WERI-Rb-1 (cell line): ENCODE data around the gene CCDC14.
"Not testable (repeated sequence)": the region's sequence is repeated elsewhere in the genome, so short reads cannot be mapped to it uniquely, and the experiment has no call there.

Source experiments
- DNase-seq: peaks from one replicate; pipeline ENCODE4 v3.0.0-alpha.2; 2020
- H3K27ac ChIP-seq: fragments of 250-450 bp; sonication (Bioruptor Pico); 2 replicates; pipeline ENCODE4 v1.5.1; 2020; ENCODE audit warnings: mild to moderate bottlenecking, moderate library complexity
- H3K27me3 ChIP-seq: fragments of 250-450 bp; sonication (Bioruptor Pico); 2 replicates; pipeline ENCODE4 v1.5.1; 2021; ENCODE audit warnings: mild to moderate bottlenecking, low read depth, moderate library complexity; ENCODE audit not compliant: insufficient read depth, severe bottlenecking
- H3K36me3 ChIP-seq: fragments of 250-450 bp; sonication (Bioruptor Pico); 2 replicates; pipeline ENCODE4 v1.5.1; 2020; ENCODE audit warnings: mild to moderate bottlenecking, moderate library complexity
- H3K4me3 ChIP-seq: 2 replicates; pipeline ENCODE4 v1.5.1; 2011; ENCODE audit warnings: low read depth, mild to moderate bottlenecking, control low read depth, low read length
- H3K9me3 ChIP-seq: fragments of 250-450 bp; sonication (Bioruptor Pico); 2 replicates; pipeline ENCODE4 v1.5.1; 2021; ENCODE audit warnings: mild to moderate bottlenecking, moderate library complexity; ENCODE audit not compliant: severe bottlenecking
- CTCF ChIP-seq: IDR thresholded peaks from 2 replicates; pipeline ENCODE4 v1.5.1; 2011; ENCODE audit warnings: low read depth, mild to moderate bottlenecking, control low read depth, inconsistent platforms, low read length

CCDC14 gene

GRCh38 chr3:123986427-123986826 is 25.4 kb upstream of the CCDC14 start:
- TF ChIP-seq CTCF: no peak
- DNase-seq: no peak
- Histone ChIP-seq H3K9me3 (no peaks in the 10 kb centered on the region), H3K4me3 (no peak overlapping the region), H3K27me3 (no peaks in the 10 kb centered on the region), H3K27ac (no peak overlapping the region), H3K36me3 (no peaks in the 10 kb centered on the region)

- Histone ChIP-seq H3K36me3 (no peaks in the 10 kb centered on the region), H3K27ac (no peak overlapping the region), H3K4me3 (no peak overlapping the region), H3K9me3 (no peaks in the 10 kb centered on the region), H3K27me3 (no peaks in the 10 kb centered on the region)
- no peak for TF ChIP-seq CTCF
- no peak for DNase-seq
These were observed 23.9 kb upstream of the CCDC14 start for GRCh38 chr3:123984957-123985356.

- no peak overlapping the region for H3K27ac ChIP-seq
- no peak for DNase-seq
- no peaks in the 10 kb centered on the region for H3K36me3 ChIP-seq
- H3K4me3 ChIP-seq: no peak overlapping the region
- no peaks in the 10 kb centered on the region for H3K27me3 ChIP-seq
- TF ChIP-seq CTCF: no peak
- no peaks in the 10 kb centered on the region for H3K9me3 ChIP-seq
These were observed 23.3 kb upstream of the CCDC14 start for GRCh38 chr3:123984350-123984749.

GRCh38 chr3:123981317-123981716 is 20.3 kb upstream of the CCDC14 start:
- H3K36me3 ChIP-seq, H3K27ac ChIP-seq, H3K27me3 ChIP-seq, H3K4me3 ChIP-seq, H3K9me3 ChIP-seq, DNase-seq: not testable (repeated sequence)

GRCh38 chr3:123980539-123980938 is 19.5 kb upstream of the CCDC14 start:
- H3K9me3 ChIP-seq: no peaks in the 10 kb centered on the region
- DNase-seq: no peak
- TF ChIP-seq CTCF: no peak
- no peaks in the 10 kb centered on the region for H3K36me3 ChIP-seq
- no peak overlapping the region for H3K27ac ChIP-seq
- H3K27me3 ChIP-seq: no peaks in the 10 kb centered on the region
- H3K4me3 ChIP-seq: peak overlapping the region; percentile 66

GRCh38 chr3:123979525-123980501 is 18.8 kb upstream of the CCDC14 start:
- not testable (repeated sequence) for H3K36me3 ChIP-seq, H3K9me3 ChIP-seq, H3K27ac ChIP-seq, H3K27me3 ChIP-seq
- peak; percentile 58 for TF ChIP-seq CTCF
- H3K4me3 ChIP-seq: peak overlapping the region; percentile 66
- peak; percentile 65 for DNase-seq

- not testable (repeated sequence) for H3K27me3 ChIP-seq, DNase-seq, H3K36me3 ChIP-seq, H3K4me3 ChIP-seq, H3K27ac ChIP-seq, H3K9me3 ChIP-seq
These were observed 15.9 kb upstream of the CCDC14 start for GRCh38 chr3:123976904-123977303.

- not testable (repeated sequence) for H3K27ac ChIP-seq, H3K9me3 ChIP-seq, H3K27me3 ChIP-seq, H3K36me3 ChIP-seq, H3K4me3 ChIP-seq, DNase-seq
These were observed 15.3 kb upstream of the CCDC14 start for GRCh38 chr3:123976181-123976898.

- H3K27ac ChIP-seq, H3K36me3 ChIP-seq, H3K4me3 ChIP-seq, H3K9me3 ChIP-seq, DNase-seq, H3K27me3 ChIP-seq: not testable (repeated sequence)
These were observed 14.0 kb upstream of the CCDC14 start for GRCh38 chr3:123975030-123975429.
